ENCODE results near the gene MVB12B. TPM values are rescaled to one million over a fixed set of nuclear protein-coding genes. Genes with fewer than 3 reads are reported as not detected.

The MVB12B gene
- total RNA-seq, 1 donor, result 5.4 TPM

GRCh38 chr9:126461029-126461428, 134.4 kb downstream of the MVB12B start:
- H3K9me3 ChIP-seq (ENCODE audit: low read depth, low read length), result no peaks in the 10 kb centered on the region
- H3K4me3 ChIP-seq (ENCODE audit: insufficient read depth, low read length), result no peak overlapping the region
- no peaks in the 10 kb centered on the region for H4K20me1 ChIP-seq (ENCODE audit: insufficient read depth, low read length)
- H2AFZ ChIP-seq (ENCODE audit: low read length), result no peak overlapping the region
- no peaks in the 10 kb centered on the region for H3K36me3 ChIP-seq (ENCODE audit: insufficient read depth, low read length)
- DNase-seq (ENCODE audit: insufficient read length, low spot score, missing footprints), result no peak
- no peak for TF ChIP-seq CTCF (IDR thresholded peaks at IDR 0.05; ENCODE audit: extremely low read depth, low read depth, low read length)
- no peaks in the 10 kb centered on the region for H3K4me1 ChIP-seq (ENCODE audit: insufficient read depth, low read length)
- H3K79me2 ChIP-seq (ENCODE audit: insufficient read depth, low read length), result no peaks in the 10 kb centered on the region
- H3K27ac ChIP-seq (ENCODE audit: low read depth, low read length), result no peak overlapping the region
- H3K4me2 ChIP-seq (ENCODE audit: insufficient read depth, low read length), result no peak overlapping the region
- H3K27me3 ChIP-seq (ENCODE audit: insufficient read depth, low read length), result no peaks in the 10 kb centered on the region

GRCh38 chr9:126461608-126462007, 135.0 kb downstream of the MVB12B start:
- H4K20me1 ChIP-seq (ENCODE audit: insufficient read depth, low read length), result no peaks in the 10 kb centered on the region
- no peak overlapping the region for H3K4me3 ChIP-seq (ENCODE audit: insufficient read depth, low read length)
- no peak overlapping the region for H3K4me2 ChIP-seq (ENCODE audit: insufficient read depth, low read length)
- no peak overlapping the region for H2AFZ ChIP-seq (ENCODE audit: low read length)
- DNase-seq (ENCODE audit: insufficient read length, low spot score, missing footprints), result no peak
- H3K79me2 ChIP-seq (ENCODE audit: insufficient read depth, low read length), result no peaks in the 10 kb centered on the region
- no peaks in the 10 kb centered on the region for H3K27me3 ChIP-seq (ENCODE audit: insufficient read depth, low read length)
- no peak for TF ChIP-seq CTCF (IDR thresholded peaks at IDR 0.05; ENCODE audit: extremely low read depth, low read depth, low read length)
- no peaks in the 10 kb centered on the region for H3K4me1 ChIP-seq (ENCODE audit: insufficient read depth, low read length)
- H3K36me3 ChIP-seq (ENCODE audit: insufficient read depth, low read length), result no peaks in the 10 kb centered on the region
- H3K27ac ChIP-seq (ENCODE audit: low read depth, low read length), result no peak overlapping the region
- H3K9me3 ChIP-seq (ENCODE audit: low read depth, low read length), result no peaks in the 10 kb centered on the region

DNA sequence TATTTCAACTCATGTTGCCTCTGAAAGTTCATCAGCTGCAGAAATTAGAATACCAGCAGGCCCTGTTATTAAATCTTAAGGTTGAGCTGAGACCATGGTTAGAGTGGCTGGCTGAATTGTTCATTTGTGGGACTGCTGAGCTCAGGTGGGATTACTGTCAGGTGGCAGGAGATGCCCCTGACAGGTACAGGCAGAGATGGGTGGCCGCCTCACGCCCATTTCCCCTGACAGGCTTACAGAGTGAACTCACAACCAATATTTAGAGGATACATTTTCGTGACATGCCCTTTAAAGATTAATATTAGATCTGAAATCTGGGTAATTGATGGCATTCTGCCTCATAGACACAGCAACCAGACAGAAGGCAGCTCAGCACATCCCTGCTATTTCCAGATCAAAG, 136.0 kb downstream of the MVB12B start:
- Histone ChIP-seq H3K4me3 (ENCODE audit: insufficient read depth, low read length) (no peak overlapping the region), H2AFZ (ENCODE audit: low read length) (no peak overlapping the region), H3K4me2 (ENCODE audit: insufficient read depth, low read length) (no peak overlapping the region), H3K36me3 (ENCODE audit: insufficient read depth, low read length) (no peaks in the 10 kb centered on the region), H3K4me1 (ENCODE audit: insufficient read depth, low read length) (no peaks in the 10 kb centered on the region), H3K9me3 (ENCODE audit: low read depth, low read length) (no peaks in the 10 kb centered on the region), H3K27me3 (ENCODE audit: insufficient read depth, low read length) (no peaks in the 10 kb centered on the region), H4K20me1 (ENCODE audit: insufficient read depth, low read length) (no peaks in the 10 kb centered on the region), H3K27ac (ENCODE audit: low read depth, low read length) (no peak overlapping the region), H3K79me2 (ENCODE audit: insufficient read depth, low read length) (no peaks in the 10 kb centered on the region)
- DNase-seq (ENCODE audit: insufficient read length, low spot score, missing footprints), result no peak
- no peak for TF ChIP-seq CTCF (IDR thresholded peaks at IDR 0.05; ENCODE audit: extremely low read depth, low read depth, low read length)

DNA sequence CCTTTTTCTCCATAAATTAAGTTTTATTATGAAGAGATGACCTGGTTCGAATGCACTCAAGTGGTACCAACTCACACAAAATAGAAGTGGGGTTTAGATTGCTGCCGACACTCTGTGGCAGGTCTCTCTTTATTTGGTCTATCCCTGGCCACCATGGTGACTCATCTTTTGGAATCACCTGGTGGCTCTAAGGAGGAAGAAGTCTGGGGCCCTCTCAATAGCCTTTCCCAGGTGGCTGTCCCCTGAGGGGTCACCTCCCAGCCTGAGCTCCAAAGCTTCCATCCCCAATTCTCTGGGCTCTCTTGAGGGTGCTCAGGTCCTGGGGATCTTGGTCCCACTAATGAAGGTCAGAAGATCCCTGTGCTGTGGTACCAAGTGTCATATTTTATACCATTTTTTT, 136.8 kb downstream of the MVB12B start:
- no peaks in the 10 kb centered on the region for H3K79me2 ChIP-seq (ENCODE audit: insufficient read depth, low read length)
- H3K4me3 ChIP-seq (ENCODE audit: insufficient read depth, low read length), result no peak overlapping the region
- no peaks in the 10 kb centered on the region for H3K36me3 ChIP-seq (ENCODE audit: insufficient read depth, low read length)
- DNase-seq (ENCODE audit: insufficient read length, low spot score, missing footprints), result no peak
- no peaks in the 10 kb centered on the region for H3K27me3 ChIP-seq (ENCODE audit: insufficient read depth, low read length)
- no peak for TF ChIP-seq CTCF (IDR thresholded peaks at IDR 0.05; ENCODE audit: extremely low read depth, low read depth, low read length)
- no peaks in the 10 kb centered on the region for H3K9me3 ChIP-seq (ENCODE audit: low read depth, low read length)
- no peaks in the 10 kb centered on the region for H4K20me1 ChIP-seq (ENCODE audit: insufficient read depth, low read length)
- no peak overlapping the region for H3K4me2 ChIP-seq (ENCODE audit: insufficient read depth, low read length)
- no peak overlapping the region for H3K27ac ChIP-seq (ENCODE audit: low read depth, low read length)
- no peak overlapping the region for H2AFZ ChIP-seq (ENCODE audit: low read length)
- H3K4me1 ChIP-seq (ENCODE audit: insufficient read depth, low read length), result no peaks in the 10 kb centered on the region
